GM12878 (cell line): ENCODE data around the gene TFCP2L1. TPM values are rescaled to one million over a fixed set of nuclear protein-coding genes. Genes with fewer than 3 reads are reported as not detected.

Experiments
- ATAC-seq: fragments of 200-7000 bp; cut with Tn5 transposase; 3 replicates; pipeline ENCODE4 v1.9.1; 2020; ENCODE audit warnings: mild to moderate bottlenecking, moderate library complexity
- BruUV-seq: library from RNA; stranded (reverse); fragments of 400-500 nt; replicated peaks from 2 replicates; lab custom pipeline; 2021; lab: Mats Ljungman, UMichigan
- CTCF ChIA-PET: fragments of 300-600 bp; sonication (Branson Sonifier 250); formaldehyde crosslinking; extraction: SDS; loops from one replicate; lab custom pipeline; 2021; ENCODE audit warnings: inconsistent platforms; lab: Yijun Ruan, JAX
- POLR2A ChIA-PET: fragments of 350-600 bp; formaldehyde crosslinking; extraction: SDS; loops from one replicate; lab custom pipeline; 2021; ENCODE audit warnings: inconsistent platforms; lab: Charles Lee
- RAD21 ChIA-PET: fragments of 300-600 bp; sonication (Branson Sonifier 250); formaldehyde crosslinking; loops from one replicate; lab custom pipeline; 2023; ENCODE audit warnings: antibody characterized with exemption; ENCODE audit not compliant: unreplicated experiment; lab: Charles Lee
- SMC1A ChIA-PET: fragments of 300-600 bp; sonication (Branson Sonifier 250); formaldehyde crosslinking; loops from one replicate; lab custom pipeline; 2023; ENCODE audit not compliant: unreplicated experiment, uncharacterized antibody; lab: Charles Lee
- DNase-seq: peaks from one replicate; pipeline ENCODE4 v3.0.0-alpha.2; 2011; ENCODE audit warnings: low read depth, low spot score
- FAIRE-seq: peaks from 3 replicates; lab custom pipeline; 2011; peaks lifted over from hg19 to GRCh38; lab: Jason Lieb, UNC
- H2AFZ ChIP-seq: 2 replicates; pipeline ENCODE4 v1.6.0; 2011; ENCODE audit warnings: low read depth, low read length, control low read depth; ENCODE audit not compliant: control insufficient read depth
- H3K27ac ChIP-seq: 2 replicates; pipeline ENCODE4 v1.5.1; 2011; ENCODE audit warnings: control low read depth; ENCODE audit not compliant: control insufficient read depth, insufficient read depth
- H3K27me3 ChIP-seq, 2 experiments: replicated peaks in 1 of 2; 2 replicates each; pipeline versions ENCODE4 v1.6.0 to v1.6.1; 2011; ENCODE audit warnings: low read length in 1 of 2; ENCODE audit not compliant: control insufficient read depth in 2 of 2, insufficient read depth in 2 of 2
- H3K36me3 ChIP-seq, 2 experiments: 2 replicates each; pipeline ENCODE4 v1.5.1; 2011; ENCODE audit warnings: low read length in 1 of 2; ENCODE audit not compliant: control insufficient read depth in 2 of 2, insufficient read depth in 2 of 2
- H3K4me1 ChIP-seq: 2 replicates; pipeline ENCODE4 v1.6.1; 2011; ENCODE audit warnings: mild to moderate bottlenecking, low read length, moderate library complexity, mixed read lengths; ENCODE audit not compliant: control insufficient read depth, insufficient read depth
- H3K4me2 ChIP-seq: 2 replicates; pipeline ENCODE4 v1.6.0; 2011; ENCODE audit warnings: control low read depth; ENCODE audit not compliant: control insufficient read depth, insufficient read depth
- H3K4me3 ChIP-seq: fragments of 200-600 bp; sonication (generic); 2 replicates; pipeline ENCODE4 v1.5.1; 2016
- H3K79me2 ChIP-seq: 2 replicates; pipeline ENCODE4 v1.6.0; 2011; ENCODE audit warnings: low read length; ENCODE audit not compliant: control insufficient read depth, insufficient read depth
- H3K9ac ChIP-seq: 2 replicates; pipeline ENCODE4 v1.8.0; 2011; ENCODE audit warnings: low read length, control low read depth, mixed read lengths; ENCODE audit not compliant: control insufficient read depth, insufficient read depth
- H3K9me3 ChIP-seq: replicated peaks from 3 replicates; pipeline ENCODE4 v1.5.1; 2011; ENCODE audit warnings: mild to moderate bottlenecking, low read length; ENCODE audit not compliant: control insufficient read depth, insufficient read depth
- H4K20me1 ChIP-seq: 2 replicates; pipeline ENCODE4 v1.6.0; 2011; ENCODE audit not compliant: control insufficient read depth, insufficient read depth
- ATF7 ChIP-seq: fragments of 450-650 bp; IDR thresholded peaks from 2 replicates; pipeline ENCODE4 v1.6.1; 2016; ENCODE audit warnings: low read depth, mild to moderate bottlenecking
- CHD1 ChIP-seq: IDR thresholded peaks from 2 replicates; pipeline ENCODE4 v1.6.1; 2012; ENCODE audit warnings: low read depth, low read length, improper control_type of control experiment
- ETV6 ChIP-seq, 2 experiments: fragments of 450-650 bp in 1 of 2; IDR thresholded peaks in 1 of 2; conservative IDR thresholded peaks in 1 of 2; 2 replicates each; pipeline ENCODE4 v1.6.1; 2014; ENCODE audit warnings: antibody characterized with exemption in 1 of 2, borderline replicate concordance in 1 of 2, low read depth in 1 of 2, mild to moderate bottlenecking in 1 of 2, moderate library complexity in 1 of 2
- FOXM1 ChIP-seq: IDR thresholded peaks from 2 replicates; pipeline ENCODE4 v1.6.1; 2012; ENCODE audit warnings: low read depth, mild to moderate bottlenecking, inconsistent platforms, low read length, moderate library complexity
- IRF3 ChIP-seq: fragments of 450-650 bp; IDR thresholded peaks from 2 replicates; pipeline ENCODE4 v1.6.1; 2014; ENCODE audit warnings: mild to moderate bottlenecking
- IRF4 ChIP-seq: IDR thresholded peaks from 2 replicates; pipeline ENCODE4 v1.6.1; 2011; ENCODE audit warnings: low read depth, low read length
- NFYB ChIP-seq: IDR thresholded peaks from 2 replicates; pipeline ENCODE4 v1.6.1; 2011; ENCODE audit warnings: low read depth, mild to moderate bottlenecking, low read length, improper control_type of control experiment, moderate library complexity; ENCODE audit not compliant: insufficient read depth
- POU2F2 ChIP-seq: IDR thresholded peaks from 3 replicates; pipeline ENCODE4 v1.6.1; 2011; ENCODE audit warnings: low read depth, mild to moderate bottlenecking, low read length, borderline replicate concordance
- RBBP5 ChIP-seq: fragments of 200-600 bp; sonication (generic); conservative IDR thresholded peaks from 2 replicates; pipeline ENCODE4 v1.6.1; 2016
- RELB ChIP-seq: fragments of 450-650 bp; IDR thresholded peaks from 2 replicates; pipeline ENCODE4 v1.6.1; 2017; ENCODE audit warnings: low read depth, mild to moderate bottlenecking, moderate library complexity
- SMAD1 ChIP-seq: fragments of 450-650 bp; IDR thresholded peaks from 2 replicates; pipeline ENCODE4 v1.6.1; 2018; ENCODE audit warnings: mild to moderate bottlenecking, low read depth; ENCODE audit not compliant: partially characterized antibody
- SP1 ChIP-seq: IDR thresholded peaks from one replicate; pipeline ENCODE4 v1.6.1; 2011; ENCODE audit warnings: low read depth, low read length
- SUZ12 ChIP-seq: fragments of 200-600 bp; sonication (generic); IDR thresholded peaks from one replicate; pipeline ENCODE4 v1.6.1; 2018; ENCODE audit warnings: antibody characterized with exemption, mild to moderate bottlenecking; ENCODE audit not compliant: unreplicated experiment
- TAF1 ChIP-seq: IDR thresholded peaks from 2 replicates; pipeline ENCODE4 v1.6.1; 2011; ENCODE audit warnings: mild to moderate bottlenecking, low read depth, low read length, borderline replicate concordance
- ZNF384 ChIP-seq: IDR thresholded peaks from 2 replicates; pipeline ENCODE4 v1.6.1; 2012; ENCODE audit warnings: low read depth, mild to moderate bottlenecking, low read length, improper control_type of control experiment, borderline replicate concordance
- WGBS: methylation state at CpG from one replicate; pipeline ENCODE4 v1.1.6; 2016; ENCODE audit warnings: low lambda C conversion rate; ENCODE audit not compliant: insufficient replicate concordance, insufficient coverage; ENCODE audit errors: missing lambda C conversion rate; 5-methylcytosine and 5-hydroxymethylcytosine counted together
- in situ Hi-C: fragments of 300-500 bp; cut with MboI; formaldehyde crosslinking; loops from 9 replicates; pipeline ENCODE4 v1.14.3; 2018; ENCODE audit warnings: mixed read lengths
- intact Hi-C: fragments of 100-400 bp; cut with micrococcal nuclease; formaldehyde crosslinking; loops from one replicate; pipeline ENCODE4 v1.14.2; 2022; ENCODE audit not compliant: unreplicated experiment
- polyA plus RNA-seq, 11 experiments: library from polyadenylated mRNA; depleted of rRNA in 4 of 11; unstranded in 6 of 11; stranded (reverse) in 5 of 11; fragments of >200 nt; fragmentation: Nextera tagmentation in 4 of 11; fragmentation: Illumina TruSeq in 1 of 11; extraction: Ambion mirVana in 4 of 11; extraction: Trizol in 1 of 11; gene quantifications; 1 replicate in 1 of 11; 2 replicates in 10 of 11; pipeline versions ENCODE4 v1.2.1 to v1.2.3, GENCODE V29; 2011 to 2016; ENCODE audit warnings: inconsistent platforms in 2 of 11, missing spikeins in 2 of 11, low read depth in 1 of 11
- total RNA-seq, 4 experiments: library from RNA; depleted of rRNA in 3 of 4; stranded (reverse); fragments of >200 nt in 3 of 4; fragmentation: Illumina TruSeq in 1 of 4; extraction: Trizol in 1 of 4; gene quantifications; 2 replicates each; pipeline versions ENCODE4 v1.2.1 to v1.2.3, GENCODE V29; 2013 to 2021
- TF ChIP-seq, protein P1 (sequence below): IDR thresholded peaks from 2 replicates; pipeline ENCODE4 v1.6.1; 2012; ENCODE audit warnings: low read depth, low read length, improper control_type of control experiment

Gene TFCP2L1
- total and polyA plus RNA-seq, 10 of the 15 experiments (the other 5 are each of a cell fraction or from before 2014, with no cell fraction given): 0.02 to 0.21 (median 0.09) TPM; not detected in 1

DNA sequence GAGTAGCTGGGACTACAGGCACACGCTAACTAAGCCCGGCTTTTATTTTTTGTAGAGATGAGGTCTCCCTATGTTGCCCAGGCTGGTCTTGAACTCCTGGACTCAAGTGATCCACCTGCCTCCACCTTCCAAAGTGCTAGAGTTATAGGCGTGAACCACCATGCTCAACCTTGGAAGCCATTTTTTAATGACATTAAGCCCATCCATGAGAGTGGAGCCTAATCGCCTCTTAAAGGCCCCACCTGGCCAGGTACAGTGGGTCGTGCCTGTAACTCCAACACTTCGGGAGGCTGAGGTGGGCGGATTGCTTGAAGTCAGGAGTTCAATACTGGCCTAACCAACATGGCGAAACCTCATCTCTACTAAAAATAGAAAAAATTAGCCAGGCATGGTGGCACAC, 41.6 kb upstream of the TFCP2L1 start:
- BruUV-seq: no TSS peak
- H3K79me2 ChIP-seq: no peaks in the 10 kb centered on the region
- ChIA-PET CTCF (no interaction called here), SMC1A (no interaction called here), POLR2A (no interaction called here), RAD21 (no interaction called here)
- no peak overlapping the region for H3K9ac ChIP-seq
- FAIRE-seq (no peak), DNase-seq (no peak), ATAC-seq (no peak)
- intact Hi-C loops (no loop called here), in situ Hi-C loops (no loop called here)
- H3K4me1 ChIP-seq: no peaks in the 10 kb centered on the region
- no peaks in the 10 kb centered on the region for H3K9me3 ChIP-seq
- H3K27me3 ChIP-seq: no peaks in the 10 kb centered on the region
- no peaks in the 10 kb centered on the region for H4K20me1 ChIP-seq
- no peak overlapping the region for H3K4me3 ChIP-seq
- H3K27ac ChIP-seq: no peak overlapping the region
- no peaks in the 10 kb centered on the region for H3K36me3 ChIP-seq
- 37% methylated on average over 8 of the region's 8 CpGs for WGBS
- H3K4me2 ChIP-seq: no peak overlapping the region
- TF ChIP-seq SP1 (no peak), FOXM1 (no peak), RELB (no peak), NFYB (no peak), ZNF384 (no peak), ATF7 (no peak), RBBP5 (no peak), IRF3 (no peak), SUZ12 (no peak), CHD1 (no peak), POU2F2 (no peak), SMAD1 (no peak), ETV6 (conservative IDR thresholded peaks at IDR 0.05 in 1 of 2, IDR thresholded peaks at IDR 0.05 in 1 of 2; ENCODE audit: borderline replicate concordance in 1 of 2, low read depth in 1 of 2) (no peak), TAF1 (no peak), IRF4 (no peak)
- TF ChIP-seq, protein P1, sequence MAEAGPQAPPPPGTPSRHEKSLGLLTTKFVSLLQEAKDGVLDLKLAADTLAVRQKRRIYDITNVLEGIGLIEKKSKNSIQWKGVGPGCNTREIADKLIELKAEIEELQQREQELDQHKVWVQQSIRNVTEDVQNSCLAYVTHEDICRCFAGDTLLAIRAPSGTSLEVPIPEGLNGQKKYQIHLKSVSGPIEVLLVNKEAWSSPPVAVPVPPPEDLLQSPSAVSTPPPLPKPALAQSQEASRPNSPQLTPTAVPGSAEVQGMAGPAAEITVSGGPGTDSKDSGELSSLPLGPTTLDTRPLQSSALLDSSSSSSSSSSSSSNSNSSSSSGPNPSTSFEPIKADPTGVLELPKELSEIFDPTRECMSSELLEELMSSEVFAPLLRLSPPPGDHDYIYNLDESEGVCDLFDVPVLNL: no peak
- H2AFZ ChIP-seq: no peak overlapping the region
